OCI-LY3 (cell line): ENCODE measurements around the gene POC1B.

Experiments
- H2AFZ ChIP-seq: fragments of 200-600, 300-600 bp; shearing (Covaris generic); 2 replicates; pipeline ENCODE4 v1.6.0; 2014; ENCODE audit warnings: antibody characterized with exemption, low read depth, low read length
- H3K27ac ChIP-seq: fragments of 200-600, 300-600 bp; sonication (generic); 2 replicates; pipeline ENCODE4 v1.5.1; 2014; ENCODE audit warnings: mild to moderate bottlenecking, low read length, moderate library complexity, mixed read lengths
- H3K27me3 ChIP-seq: fragments of 200-600, 300-600 bp; sonication (generic); 2 replicates; pipeline ENCODE4 v1.6.1; 2014; ENCODE audit warnings: low read depth, low read length, mixed read lengths
- H3K36me3 ChIP-seq: fragments of 200-600, 300-600 bp; sonication (generic); replicated peaks from 2 replicates; pipeline ENCODE3; 2014; ENCODE audit warnings: low read depth, low read length, mixed read lengths
- H3K4me1 ChIP-seq: fragments of 300-600, 200-600 bp; sonication (generic); 2 replicates; pipeline ENCODE4 v1.6.1; 2014; ENCODE audit warnings: low read length, mixed read lengths
- H3K4me2 ChIP-seq: fragments of 200-600, 300-600 bp; sonication (generic); 2 replicates; pipeline ENCODE4 v1.6.1; 2014; ENCODE audit warnings: low read length, mixed read lengths
- H3K4me3 ChIP-seq: fragments of 300-600, 200-600 bp; sonication (generic); 2 replicates; pipeline ENCODE4 v1.5.1; 2014; ENCODE audit warnings: antibody characterized with exemption, mild to moderate bottlenecking, low read length, moderate library complexity
- H3K79me2 ChIP-seq: fragments of 300-600, 200-600 bp; shearing (Covaris generic); 2 replicates; pipeline ENCODE4 v1.6.1; 2014; ENCODE audit warnings: mild to moderate bottlenecking, low read length, mixed read lengths
- H3K9ac ChIP-seq: fragments of 300-600, 200-600 bp; shearing (Covaris generic); 2 replicates; pipeline ENCODE4 v1.6.0; 2014; ENCODE audit warnings: mild to moderate bottlenecking, low read length, moderate library complexity
- H3K9me3 ChIP-seq: fragments of 200-600, 300-600 bp; shearing (Covaris generic); 2 replicates; pipeline ENCODE4 v1.6.1; 2014; ENCODE audit warnings: low read length, mixed read lengths; ENCODE audit not compliant: insufficient read depth
- H4K20me1 ChIP-seq: fragments of 200-600, 300-600 bp; sonication (generic); 2 replicates; pipeline ENCODE4 v1.6.1; 2016; ENCODE audit warnings: low read length, mixed read lengths; ENCODE audit not compliant: insufficient read depth
- CTCF ChIP-seq: fragments of 200-600, 300-600 bp; sonication (generic); IDR thresholded peaks from 2 replicates; pipeline ENCODE4 v1.5.1; 2014; ENCODE audit warnings: antibody characterized with exemption, low read length, low read depth
- EZH2phosphoT487 ChIP-seq: fragments of 200-600 bp; shearing (Covaris generic); IDR thresholded peaks from 2 replicates; pipeline ENCODE4 v1.6.1; 2018; ENCODE audit warnings: antibody characterized with exemption, mixed run types, low read depth

The POC1B gene

GRCh38 chr12:89416049-89416792 is 109.6 kb downstream of the POC1B start:
- Histone ChIP-seq H3K4me2 (no peak overlapping the region), H3K36me3 (no peaks in the 10 kb centered on the region), H2AFZ (no peak overlapping the region), H3K4me1 (peaks cover 9% of the 10 kb centered on the region), H3K79me2 (no peaks in the 10 kb centered on the region), H3K27ac (no peak overlapping the region), H3K27me3 (no peaks in the 10 kb centered on the region), H3K9ac (no peak overlapping the region), H4K20me1 (no peaks in the 10 kb centered on the region), H3K4me3 (no peak overlapping the region), H3K9me3 (no peaks in the 10 kb centered on the region)
- TF ChIP-seq CTCF (no peak), EZH2phosphoT487 (no peak)

GRCh38 chr12:89414851-89415250 is 111.0 kb downstream of the POC1B start:
- Histone ChIP-seq H4K20me1 (no peaks in the 10 kb centered on the region), H3K36me3 (no peaks in the 10 kb centered on the region), H3K4me1 (peaks cover 9% of the 10 kb centered on the region), H3K27me3 (no peaks in the 10 kb centered on the region), H3K79me2 (no peaks in the 10 kb centered on the region), H2AFZ (no peak overlapping the region), H3K4me2 (no peak overlapping the region), H3K27ac (no peak overlapping the region), H3K9ac (no peak overlapping the region), H3K4me3 (no peak overlapping the region), H3K9me3 (no peaks in the 10 kb centered on the region)
- TF ChIP-seq EZH2phosphoT487 (no peak), CTCF (no peak)

DNA sequence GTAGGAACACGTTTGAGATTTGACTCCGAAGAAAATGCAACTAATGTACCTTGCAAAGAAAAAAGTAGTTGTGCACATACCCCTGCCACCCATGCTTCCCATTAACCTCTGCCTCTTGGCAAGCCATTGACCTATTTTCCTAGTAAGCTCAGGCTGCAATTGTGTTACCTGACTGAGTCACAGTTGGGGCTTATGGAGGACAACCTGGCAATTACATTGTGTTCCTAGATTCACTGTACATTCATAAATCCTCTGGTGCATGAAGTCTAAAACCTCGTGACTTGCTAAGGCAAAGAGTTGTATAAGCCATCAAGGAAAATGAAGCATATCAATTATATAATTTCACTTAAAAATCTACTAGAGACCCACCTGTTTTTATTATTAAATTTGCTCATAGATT is 111.5 kb downstream of the POC1B start:
- no peak for TF ChIP-seq CTCF
- Histone ChIP-seq H3K36me3 (no peaks in the 10 kb centered on the region), H3K9me3 (no peaks in the 10 kb centered on the region), H3K4me2 (no peak overlapping the region), H3K27ac (no peak overlapping the region), H3K27me3 (no peaks in the 10 kb centered on the region), H2AFZ (no peak overlapping the region), H3K4me1 (peaks cover 9% of the 10 kb centered on the region), H3K9ac (no peak overlapping the region), H3K79me2 (no peaks in the 10 kb centered on the region), H3K4me3 (no peak overlapping the region), H4K20me1 (no peaks in the 10 kb centered on the region)

DNA sequence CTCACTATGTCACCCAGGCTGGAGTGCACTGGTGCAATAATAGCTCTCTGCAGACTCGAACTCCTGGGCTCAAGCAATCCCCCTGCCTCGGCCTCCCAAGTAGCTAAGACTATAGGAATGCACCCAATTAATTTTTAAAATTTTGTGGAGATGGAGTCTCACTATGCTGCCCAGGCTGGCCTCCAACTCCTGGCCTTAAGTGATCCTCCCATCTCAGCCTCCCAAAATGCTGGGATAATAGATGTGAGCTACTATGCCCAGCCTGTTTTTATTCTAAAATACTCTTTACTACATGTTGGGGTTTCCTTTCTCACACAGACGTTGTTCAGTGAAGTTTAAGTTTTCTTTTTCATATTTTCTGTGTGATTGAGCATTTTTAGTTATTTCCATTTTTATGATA is 112.6 kb downstream of the POC1B start:
- H3K36me3 ChIP-seq = no peaks in the 10 kb centered on the region
- peaks cover 9% of the 10 kb centered on the region for H3K4me1 ChIP-seq
- H3K79me2 ChIP-seq = no peaks in the 10 kb centered on the region
- no peaks in the 10 kb centered on the region for H3K9me3 ChIP-seq
- no peak overlapping the region for H2AFZ ChIP-seq
- H3K27me3 ChIP-seq = no peaks in the 10 kb centered on the region
- no peaks in the 10 kb centered on the region for H4K20me1 ChIP-seq
- H3K27ac ChIP-seq = no peak overlapping the region
- no peak overlapping the region for H3K4me3 ChIP-seq
- H3K9ac ChIP-seq = no peak overlapping the region
- TF ChIP-seq CTCF = no peak
- TF ChIP-seq EZH2phosphoT487 = no peak
- H3K4me2 ChIP-seq = no peak overlapping the region
